ENCODE data around the gene ANO2. TPM values are rescaled to one million over a fixed set of nuclear protein-coding genes. Genes with fewer than 3 reads are reported as not detected.

Gene ANO2
- total RNA-seq, 2 donors from 2014 or later = 6.7 to 18.5 TPM

DNA sequence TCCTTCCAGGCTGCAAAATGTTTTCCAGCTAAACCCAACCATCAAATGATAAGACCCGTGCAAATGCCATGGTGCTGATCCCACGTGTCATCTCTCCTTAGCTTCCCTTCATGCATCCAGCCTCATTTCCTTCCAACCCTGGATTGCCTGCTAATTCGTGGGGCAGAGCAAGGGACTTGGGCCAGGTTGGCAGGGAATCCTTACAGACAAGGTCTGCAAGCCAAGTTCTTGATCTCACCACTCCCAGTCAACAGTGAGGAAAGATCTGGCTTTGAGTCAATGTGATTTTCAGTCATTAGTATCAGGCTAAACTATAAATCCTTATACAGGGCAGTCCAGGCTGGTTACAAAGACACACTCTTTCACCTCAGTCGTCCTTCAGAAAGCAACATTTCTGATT, 150.9 kb downstream of the ANO2 start:
- Histone ChIP-seq H3K4me1 (ENCODE audit: control insufficient read depth in 1 of 2, low read depth in 2 of 2) (peaks cover 0 to 17% of the 10 kb centered on the region in 2 donors), H3K27me3 (replicated peaks; ENCODE audit: insufficient read depth) (no peaks in the 10 kb centered on the region), H3K27ac (no peak overlapping the region), H3K9me3 (no peaks in the 10 kb centered on the region), H3K4me3 (no peak overlapping the region), H3K36me3 (no peaks in the 10 kb centered on the region)
- ATAC-seq (ENCODE audit: insufficient number of reproducible peaks, low FRiP score, low read depth) (no peak), DNase-seq (ENCODE audit: low spot score) (no peak)
- TF ChIP-seq, protein P1, sequence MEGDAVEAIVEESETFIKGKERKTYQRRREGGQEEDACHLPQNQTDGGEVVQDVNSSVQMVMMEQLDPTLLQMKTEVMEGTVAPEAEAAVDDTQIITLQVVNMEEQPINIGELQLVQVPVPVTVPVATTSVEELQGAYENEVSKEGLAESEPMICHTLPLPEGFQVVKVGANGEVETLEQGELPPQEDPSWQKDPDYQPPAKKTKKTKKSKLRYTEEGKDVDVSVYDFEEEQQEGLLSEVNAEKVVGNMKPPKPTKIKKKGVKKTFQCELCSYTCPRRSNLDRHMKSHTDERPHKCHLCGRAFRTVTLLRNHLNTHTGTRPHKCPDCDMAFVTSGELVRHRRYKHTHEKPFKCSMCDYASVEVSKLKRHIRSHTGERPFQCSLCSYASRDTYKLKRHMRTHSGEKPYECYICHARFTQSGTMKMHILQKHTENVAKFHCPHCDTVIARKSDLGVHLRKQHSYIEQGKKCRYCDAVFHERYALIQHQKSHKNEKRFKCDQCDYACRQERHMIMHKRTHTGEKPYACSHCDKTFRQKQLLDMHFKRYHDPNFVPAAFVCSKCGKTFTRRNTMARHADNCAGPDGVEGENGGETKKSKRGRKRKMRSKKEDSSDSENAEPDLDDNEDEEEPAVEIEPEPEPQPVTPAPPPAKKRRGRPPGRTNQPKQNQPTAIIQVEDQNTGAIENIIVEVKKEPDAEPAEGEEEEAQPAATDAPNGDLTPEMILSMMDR (IDR thresholded peaks at IDR 0.05) = no peak

DNA sequence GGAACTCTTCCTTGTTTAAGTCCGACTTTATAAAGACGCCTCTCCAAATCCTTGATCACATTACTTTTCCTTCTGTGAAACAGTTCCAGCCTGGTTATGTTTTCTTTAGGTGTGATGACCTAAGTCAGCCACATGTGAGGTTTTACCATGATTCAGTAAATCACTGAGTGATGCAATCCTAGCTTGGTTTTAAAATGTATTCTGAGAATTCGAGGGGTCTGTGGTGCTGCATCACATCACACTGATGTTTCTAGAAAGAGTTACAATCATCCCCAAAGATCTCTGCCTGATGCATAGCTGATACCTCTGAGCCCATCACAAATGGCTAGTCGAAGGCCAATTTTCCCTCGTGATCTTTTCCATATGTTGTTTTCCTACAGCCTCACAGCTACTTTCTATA, 152.7 kb downstream of the ANO2 start:
- peaks cover 0 to 8% of the 10 kb centered on the region in 2 donors for H3K4me1 ChIP-seq (ENCODE audit: control insufficient read depth in 1 of 2, low read depth in 2 of 2)
- H3K27me3 ChIP-seq (replicated peaks; ENCODE audit: insufficient read depth) = no peaks in the 10 kb centered on the region
- no peak for DNase-seq (ENCODE audit: low spot score)
- no peak overlapping the region for H3K27ac ChIP-seq
- H3K36me3 ChIP-seq = no peaks in the 10 kb centered on the region
- H3K9me3 ChIP-seq = no peaks in the 10 kb centered on the region
- no peak overlapping the region for H3K4me3 ChIP-seq
- TF ChIP-seq, protein P1 (IDR thresholded peaks at IDR 0.05) = no peak
- no peak for ATAC-seq (ENCODE audit: insufficient number of reproducible peaks, low FRiP score, low read depth)

GRCh38 chr12:5789469-5789968, 155.5 kb downstream of the ANO2 start:
- TF ChIP-seq, protein P1 (IDR thresholded peaks at IDR 0.05) = no peak
- DNase-seq (ENCODE audit: low spot score) (no peak), ATAC-seq (ENCODE audit: insufficient number of reproducible peaks, low FRiP score, low read depth) (no peak)
- Histone ChIP-seq H3K4me1 (ENCODE audit: control insufficient read depth in 1 of 2, low read depth in 2 of 2) (peaks cover 0 to 8% of the 10 kb centered on the region in 2 donors), H3K36me3 (no peaks in the 10 kb centered on the region), H3K27ac (no peak overlapping the region), H3K4me3 (no peak overlapping the region), H3K9me3 (no peaks in the 10 kb centered on the region), H3K27me3 (replicated peaks; ENCODE audit: insufficient read depth) (no peaks in the 10 kb centered on the region)

- Histone ChIP-seq H3K4me1 (ENCODE audit: control insufficient read depth in 1 of 2, low read depth in 2 of 2) (no peaks in the 10 kb centered on the region), H3K9me3 (no peaks in the 10 kb centered on the region), H3K27ac (no peak overlapping the region), H3K4me3 (no peak overlapping the region), H3K27me3 (replicated peaks; ENCODE audit: insufficient read depth) (no peaks in the 10 kb centered on the region), H3K36me3 (no peaks in the 10 kb centered on the region)
- DNase-seq (ENCODE audit: low spot score) (no peak), ATAC-seq (ENCODE audit: insufficient number of reproducible peaks, low FRiP score, low read depth) (no peak)
- TF ChIP-seq, protein P1 (IDR thresholded peaks at IDR 0.05) = no peak
Observed at GRCh38 chr12:5787828-5788227, 157.2 kb downstream of the ANO2 start.

DNA sequence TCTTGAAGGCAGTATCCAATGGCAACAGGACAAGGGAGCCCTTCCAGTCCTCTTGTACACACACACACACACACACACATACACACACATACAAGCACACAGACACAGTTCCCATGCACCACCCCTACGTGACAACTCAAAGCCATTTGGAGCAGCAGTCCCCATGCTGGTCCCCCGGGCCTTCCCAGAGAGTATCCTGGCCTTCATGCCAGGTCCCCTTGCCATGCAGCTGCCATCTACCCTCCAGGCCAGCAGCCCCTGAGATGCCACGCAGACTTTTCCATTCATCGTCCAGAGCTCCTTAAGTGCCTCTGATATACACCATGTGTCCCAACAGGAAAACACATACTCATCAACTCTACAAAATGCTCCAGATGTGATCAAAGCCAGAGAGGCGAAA, 159.5 kb downstream of the ANO2 start:
- H3K27ac ChIP-seq = no peak overlapping the region
- H3K36me3 ChIP-seq = no peaks in the 10 kb centered on the region
- no peaks in the 10 kb centered on the region for H3K4me1 ChIP-seq (ENCODE audit: control insufficient read depth in 1 of 2, low read depth in 2 of 2)
- ATAC-seq (ENCODE audit: insufficient number of reproducible peaks, low FRiP score, low read depth) = no peak
- TF ChIP-seq, protein P1 (IDR thresholded peaks at IDR 0.05) = no peak
- no peak overlapping the region for H3K4me3 ChIP-seq
- DNase-seq (ENCODE audit: low spot score) = no peak
- H3K27me3 ChIP-seq (replicated peaks; ENCODE audit: insufficient read depth) = no peaks in the 10 kb centered on the region
- no peaks in the 10 kb centered on the region for H3K9me3 ChIP-seq

Data from thoracic aorta (tissue), 2 donors.